Measurements from ENCODE around the gene PARD3B. TPM values are rescaled to one million over a fixed set of nuclear protein-coding genes. Genes with fewer than 3 reads are reported as not detected.

Gene PARD3B
- total and polyA plus RNA-seq, 2 experiments from 2014 or later, result 4.3 to 8.5 TPM

- no peaks in the 10 kb centered on the region for H3K9me3 ChIP-seq (ENCODE audit: low read depth)
- no peaks in the 10 kb centered on the region for H3K27me3 ChIP-seq
- H3K4me1 ChIP-seq (ENCODE audit: low read depth), result peaks cover 2% of the 10 kb centered on the region
- no peaks in the 10 kb centered on the region for H3K36me3 ChIP-seq
- H3K27ac ChIP-seq, result no peak overlapping the region
- no peak for TF ChIP-seq CTCF (IDR thresholded peaks at IDR 0.05; ENCODE audit: low read depth, low read length)
- H3K4me3 ChIP-seq, result no peak overlapping the region
- DNase-seq (ENCODE audit: low read depth in 1 of 2, low spot score in 1 of 2), result no peak
These were observed 124.1 kb downstream of the PARD3B start for GRCh38 chr2:204669382-204669781.

GRCh38 chr2:204670124-204670523 is 124.8 kb downstream of the PARD3B start:
- no peak overlapping the region for H3K27ac ChIP-seq
- no peaks in the 10 kb centered on the region for H3K36me3 ChIP-seq
- H3K9me3 ChIP-seq (ENCODE audit: low read depth), result no peaks in the 10 kb centered on the region
- H3K4me3 ChIP-seq, result no peak overlapping the region
- H3K4me1 ChIP-seq (ENCODE audit: low read depth), result no peaks in the 10 kb centered on the region
- no peaks in the 10 kb centered on the region for H3K27me3 ChIP-seq
- no peak for TF ChIP-seq CTCF (IDR thresholded peaks at IDR 0.05; ENCODE audit: low read depth, low read length)
- no peak for DNase-seq (ENCODE audit: low read depth in 1 of 2, low spot score in 1 of 2)

DNA sequence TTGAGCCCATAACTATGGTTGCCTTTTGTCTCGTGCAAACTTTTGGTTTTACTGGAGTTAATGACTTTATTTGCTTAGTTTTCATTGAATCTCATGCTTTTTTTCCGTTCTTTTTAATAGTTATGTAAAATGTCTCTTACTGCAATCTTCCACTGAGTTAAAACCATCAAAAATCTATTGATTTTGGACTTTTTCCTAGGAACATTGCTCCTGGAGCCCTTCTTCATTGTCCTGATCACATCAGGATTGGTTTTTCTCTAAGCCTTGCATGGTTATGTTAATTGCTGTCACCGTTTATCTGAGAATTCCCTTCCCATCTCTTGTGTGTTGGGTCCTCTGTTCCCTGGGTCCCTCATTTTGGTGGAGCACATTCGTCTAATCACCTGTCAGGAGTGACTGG is 125.5 kb downstream of the PARD3B start:
- Histone ChIP-seq H3K36me3 (no peaks in the 10 kb centered on the region), H3K27me3 (no peaks in the 10 kb centered on the region), H3K9me3 (ENCODE audit: low read depth) (no peaks in the 10 kb centered on the region), H3K27ac (no peak overlapping the region), H3K4me3 (no peak overlapping the region), H3K4me1 (ENCODE audit: low read depth) (no peaks in the 10 kb centered on the region)
- DNase-seq (ENCODE audit: low read depth in 1 of 2, low spot score in 1 of 2), result no peak
- no peak for TF ChIP-seq CTCF (IDR thresholded peaks at IDR 0.05; ENCODE audit: low read depth, low read length)

DNA sequence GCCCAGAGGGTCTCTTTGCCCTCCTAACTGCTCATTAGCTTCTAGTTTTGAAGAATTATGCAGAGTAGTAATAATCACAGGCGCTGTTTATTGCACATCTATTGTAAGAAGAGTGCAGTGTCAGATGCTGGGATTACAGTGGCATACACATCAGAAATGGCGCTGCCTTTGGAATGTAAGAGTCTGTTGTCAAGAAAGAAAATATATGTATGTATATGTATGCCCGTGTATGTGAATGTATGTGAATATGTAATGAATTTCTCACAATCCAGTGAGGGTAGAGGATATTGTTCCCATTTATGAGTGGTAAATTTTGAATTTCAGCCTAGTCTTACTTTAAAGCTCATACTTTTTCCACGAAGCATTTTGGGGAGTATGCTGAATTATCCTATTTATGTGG is 127.5 kb downstream of the PARD3B start:
- Histone ChIP-seq H3K27ac (no peak overlapping the region), H3K27me3 (no peaks in the 10 kb centered on the region), H3K36me3 (no peaks in the 10 kb centered on the region), H3K4me3 (no peak overlapping the region), H3K9me3 (ENCODE audit: low read depth) (no peaks in the 10 kb centered on the region), H3K4me1 (ENCODE audit: low read depth) (no peaks in the 10 kb centered on the region)
- DNase-seq (ENCODE audit: low read depth in 1 of 2, low spot score in 1 of 2), result no peak
- no peak for TF ChIP-seq CTCF (IDR thresholded peaks at IDR 0.05; ENCODE audit: low read depth, low read length)

DNA sequence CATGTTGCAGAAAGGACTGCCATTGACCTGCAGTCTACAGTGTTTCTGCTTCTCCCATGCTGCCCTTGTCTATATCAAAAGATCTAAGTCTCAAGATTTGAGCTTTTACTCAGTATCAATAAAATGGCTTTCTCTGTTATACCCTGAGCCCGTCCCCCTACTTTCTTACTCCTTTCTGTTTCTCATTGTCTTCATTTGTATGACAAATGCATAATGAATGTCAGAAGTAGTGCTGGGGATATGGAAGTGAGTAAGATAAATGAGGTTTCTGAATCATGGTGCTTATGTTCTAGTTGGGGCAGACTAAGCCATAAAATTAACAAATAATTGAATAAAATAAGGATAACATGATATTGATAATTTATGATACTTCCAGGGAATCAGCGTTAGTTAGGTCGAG is 128.6 kb downstream of the PARD3B start:
- no peak for DNase-seq (ENCODE audit: low read depth in 1 of 2, low spot score in 1 of 2)

More for the DNA sequence above, 128.6 kb downstream of the PARD3B start:
- Histone ChIP-seq H3K4me1 (ENCODE audit: low read depth) (no peaks in the 10 kb centered on the region), H3K4me3 (no peak overlapping the region), H3K36me3 (no peaks in the 10 kb centered on the region), H3K27me3 (no peaks in the 10 kb centered on the region), H3K9me3 (ENCODE audit: low read depth) (no peaks in the 10 kb centered on the region), H3K27ac (no peak overlapping the region)
- no peak for TF ChIP-seq CTCF (IDR thresholded peaks at IDR 0.05; ENCODE audit: low read depth, low read length)
